Neural progenitor cell (in vitro differentiated cells): ENCODE results near the gene IFFO2. TPM values are rescaled to one million over a fixed set of nuclear protein-coding genes. Genes with fewer than 3 reads are reported as not detected.

Source experiments
- DNase-seq: peaks from one replicate; pipeline ENCODE4 v3.0.0-alpha.2; 2016; ENCODE audit warnings: low spot score
- H2AFZ ChIP-seq: fragments of 200-600 bp; sonication (generic); replicated peaks from 2 replicates; pipeline ENCODE4 v1.6.1; 2016; ENCODE audit warnings: antibody characterized with exemption
- H3F3A ChIP-seq: fragments of 200-600 bp; sonication (generic); 2 replicates; pipeline ENCODE4 v1.6.1; 2016; ENCODE audit warnings: antibody characterized with exemption, low read depth
- H3K27ac ChIP-seq: fragments of 200-600 bp; sonication (generic); 2 replicates; pipeline ENCODE4 v1.5.1; 2016; ENCODE audit warnings: mild to moderate bottlenecking
- H3K27me3 ChIP-seq: fragments of 200-600 bp; sonication (generic); 2 replicates; pipeline ENCODE4 v1.6.1; 2016; ENCODE audit warnings: mild to moderate bottlenecking, moderate library complexity
- H3K36me3 ChIP-seq: fragments of 200-600 bp; sonication (generic); 2 replicates; pipeline ENCODE4 v1.5.1; 2016
- H3K4me1 ChIP-seq: fragments of 200-600 bp; sonication (generic); 2 replicates; pipeline ENCODE4 v1.6.1; 2016; ENCODE audit warnings: mixed run types
- H3K4me2 ChIP-seq: fragments of 200-600 bp; sonication (generic); 2 replicates; pipeline ENCODE4 v1.6.1; 2016
- H3K4me3 ChIP-seq: fragments of 200-600 bp; sonication (generic); 2 replicates; pipeline ENCODE4 v1.5.1; 2016
- H3K79me2 ChIP-seq: fragments of 200-600 bp; sonication (generic); 2 replicates; pipeline ENCODE4 v1.6.1; 2016; ENCODE audit warnings: low read depth
- H3K9ac ChIP-seq: fragments of 200-600 bp; sonication (generic); 2 replicates; pipeline ENCODE4 v1.6.1; 2016
- H3K9me3 ChIP-seq: fragments of 200-600 bp; sonication (generic); 2 replicates; pipeline ENCODE4 v1.5.1; 2016; ENCODE audit warnings: low read depth
- H4K20me1 ChIP-seq: fragments of 200-600 bp; sonication (generic); 2 replicates; pipeline ENCODE4 v1.6.1; 2016; ENCODE audit warnings: low read depth
- H3K27ac Mint-ChIP-seq: 3 replicates; pipeline ENCODE4 v1.8.0; 2021; ENCODE audit warnings: mixed read lengths
- H3K27me3 Mint-ChIP-seq: 2 replicates; pipeline ENCODE4 v1.8.0; 2022; ENCODE audit warnings: low read depth, mild to moderate bottlenecking, inconsistent platforms, moderate library complexity, mixed read lengths; ENCODE audit not compliant: insufficient read depth
- H3K36me3 Mint-ChIP-seq: 3 replicates; pipeline ENCODE4 v1.8.0; 2021; ENCODE audit warnings: mixed read lengths
- H3K4me1 Mint-ChIP-seq: 3 replicates; pipeline ENCODE4 v1.8.0; 2021; ENCODE audit warnings: mixed read lengths
- H3K4me3 Mint-ChIP-seq: 3 replicates; pipeline ENCODE4 v1.8.0; 2021; ENCODE audit warnings: mild to moderate bottlenecking, moderate library complexity, mixed read lengths
- H3K9me3 Mint-ChIP-seq: 3 replicates; pipeline ENCODE4 v1.8.0; 2020; ENCODE audit warnings: mixed read lengths
- CTCF ChIP-seq: fragments of 200-600 bp; sonication (generic); IDR thresholded peaks from 2 replicates; pipeline ENCODE4 v1.5.1; 2017; ENCODE audit warnings: antibody characterized with exemption, mild to moderate bottlenecking
- EZH2 ChIP-seq: fragments of 200-600 bp; sonication (generic); IDR thresholded peaks from 2 replicates; pipeline ENCODE4 v1.6.1; 2017; ENCODE audit warnings: antibody characterized with exemption, mild to moderate bottlenecking, moderate library complexity
- EZH2phosphoT487 ChIP-seq: fragments of 200-600 bp; sonication (generic); IDR thresholded peaks from 2 replicates; pipeline ENCODE4 v1.6.1; 2017; ENCODE audit warnings: antibody characterized with exemption
- total RNA-seq: library from RNA; depleted of rRNA; stranded (reverse); fragments of >200 nt; gene quantifications from 2 replicates; pipeline ENCODE4 v1.2.3, GENCODE V29; 2015; ENCODE audit warnings: low replicate concordance

The IFFO2 gene
- total RNA-seq, 1 donor from 2014 or later, result 0.65 TPM

GRCh38 chr1:18866314-18866713, 90.2 kb downstream of the IFFO2 start:
- Histone ChIP-seq H3K27me3 (no peaks in the 10 kb centered on the region), H3F3A (no peaks in the 10 kb centered on the region), H3K4me1 (no peaks in the 10 kb centered on the region), H3K9ac (no peak overlapping the region), H3K36me3 (no peaks in the 10 kb centered on the region), H4K20me1 (no peaks in the 10 kb centered on the region), H3K4me2 (no peak overlapping the region), H3K4me3 (no peak overlapping the region), H2AFZ (no peak overlapping the region), H3K27ac (no peak overlapping the region), H3K79me2 (no peaks in the 10 kb centered on the region), H3K9me3 (no peaks in the 10 kb centered on the region)
- no peaks in the 10 kb centered on the region for H3K9me3 Mint-ChIP-seq
- DNase-seq, result no peak
- no peak overlapping the region for H3K4me3 Mint-ChIP-seq
- no peaks in the 10 kb centered on the region for H3K4me1 Mint-ChIP-seq
- peaks cover 7% of the 10 kb centered on the region for H3K27me3 Mint-ChIP-seq
- no peaks in the 10 kb centered on the region for H3K36me3 Mint-ChIP-seq
- no peak overlapping the region for H3K27ac Mint-ChIP-seq
- no peak for TF ChIP-seq EZH2
- no peak for TF ChIP-seq CTCF
- TF ChIP-seq EZH2phosphoT487, result no peak

- no peaks in the 10 kb centered on the region for H3K4me1 ChIP-seq
Observed at GRCh38 chr1:18865176-18865575, 91.3 kb downstream of the IFFO2 start.

GRCh38 chr1:18861590-18861989, 94.9 kb downstream of the IFFO2 start:
- no peaks in the 10 kb centered on the region for H3K4me1 Mint-ChIP-seq

More at GRCh38 chr1:18865176-18865575, 91.3 kb downstream of the IFFO2 start:
- Mint-ChIP-seq H3K27me3 (peaks cover 7% of the 10 kb centered on the region), H3K27ac (no peak overlapping the region), H3K9me3 (no peaks in the 10 kb centered on the region), H3K36me3 (no peaks in the 10 kb centered on the region), H3K4me3 (no peak overlapping the region), H3K4me1 (no peaks in the 10 kb centered on the region)
- no peaks in the 10 kb centered on the region for H3K36me3 ChIP-seq
- no peak overlapping the region for H3K4me3 ChIP-seq
- H3K79me2 ChIP-seq, result no peaks in the 10 kb centered on the region
- H3F3A ChIP-seq, result no peaks in the 10 kb centered on the region
- H3K4me2 ChIP-seq, result no peak overlapping the region
- TF ChIP-seq EZH2phosphoT487 (no peak), EZH2 (no peak), CTCF (no peak)
- no peak overlapping the region for H3K9ac ChIP-seq
- DNase-seq, result no peak
- no peak overlapping the region for H2AFZ ChIP-seq
- H3K27ac ChIP-seq, result no peak overlapping the region
- H3K9me3 ChIP-seq, result no peaks in the 10 kb centered on the region
- no peaks in the 10 kb centered on the region for H4K20me1 ChIP-seq
- H3K27me3 ChIP-seq, result no peaks in the 10 kb centered on the region

More at GRCh38 chr1:18861590-18861989, 94.9 kb downstream of the IFFO2 start:
- H3K36me3 ChIP-seq, result no peaks in the 10 kb centered on the region
- H4K20me1 ChIP-seq, result no peaks in the 10 kb centered on the region
- H3K4me3 Mint-ChIP-seq, result no peak overlapping the region
- no peaks in the 10 kb centered on the region for H3K9me3 ChIP-seq
- H3K79me2 ChIP-seq, result no peaks in the 10 kb centered on the region
- no peaks in the 10 kb centered on the region for H3K36me3 Mint-ChIP-seq
- no peaks in the 10 kb centered on the region for H3F3A ChIP-seq
- no peaks in the 10 kb centered on the region for H3K4me1 ChIP-seq
- H2AFZ ChIP-seq, result no peak overlapping the region
- TF ChIP-seq EZH2phosphoT487, result no peak
- TF ChIP-seq EZH2, result no peak
- no peak for TF ChIP-seq CTCF
- peaks cover 5% of the 10 kb centered on the region for H3K27me3 ChIP-seq
- no peak overlapping the region for H3K4me3 ChIP-seq
- DNase-seq, result no peak
- H3K4me2 ChIP-seq, result no peak overlapping the region
- no peak overlapping the region for H3K27ac ChIP-seq
- H3K27me3 Mint-ChIP-seq, result peaks cover 4% of the 10 kb centered on the region
- no peaks in the 10 kb centered on the region for H3K9me3 Mint-ChIP-seq
- no peak overlapping the region for H3K27ac Mint-ChIP-seq
- H3K9ac ChIP-seq, result no peak overlapping the region
